GM18502 (cell line): ENCODE measurements around the gene CCDC181.

Source experiments
- ATAC-seq: cut with Tn5 transposase; IDR thresholded peaks from one replicate; pipeline ENCODE4 v1.9.1; 2021; ENCODE audit warnings: mild to moderate bottlenecking; ENCODE audit not compliant: unreplicated experiment, poor library complexity

Gene CCDC181

DNA sequence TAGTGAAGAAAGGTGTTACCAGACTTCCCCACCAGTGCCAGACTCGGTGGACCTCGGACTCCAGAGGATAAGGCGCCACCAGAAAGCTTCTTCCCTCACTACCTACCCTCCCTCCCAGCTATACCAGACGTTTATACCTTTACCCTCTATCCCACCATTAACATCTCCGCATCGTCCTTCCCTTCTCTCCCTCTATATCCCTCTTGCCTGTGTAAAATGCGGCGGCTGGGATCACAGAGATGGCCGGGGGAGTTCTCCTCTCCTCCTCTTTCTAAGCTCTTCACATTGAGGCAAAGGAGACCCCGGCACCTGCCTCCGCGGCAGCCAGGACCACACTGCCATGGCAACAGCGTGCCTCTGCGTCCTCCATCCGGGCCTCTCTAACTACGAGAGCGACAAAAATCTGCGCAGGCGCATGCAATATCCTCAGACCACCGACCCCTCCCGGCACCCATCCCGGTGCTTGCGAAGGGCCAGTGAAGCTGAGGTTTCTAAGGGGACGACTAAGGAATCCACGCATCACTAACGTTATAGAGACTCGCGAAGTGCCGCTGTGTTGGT, at the start of gene CCDC181:
Gene CCDC181 (minus strand): TSS at position 394 of the 561 bp plus-strand sequence. CDS start 2,547 bp downstream, outside the sequence.
- ATAC-seq, result peak; percentile 98

DNA sequence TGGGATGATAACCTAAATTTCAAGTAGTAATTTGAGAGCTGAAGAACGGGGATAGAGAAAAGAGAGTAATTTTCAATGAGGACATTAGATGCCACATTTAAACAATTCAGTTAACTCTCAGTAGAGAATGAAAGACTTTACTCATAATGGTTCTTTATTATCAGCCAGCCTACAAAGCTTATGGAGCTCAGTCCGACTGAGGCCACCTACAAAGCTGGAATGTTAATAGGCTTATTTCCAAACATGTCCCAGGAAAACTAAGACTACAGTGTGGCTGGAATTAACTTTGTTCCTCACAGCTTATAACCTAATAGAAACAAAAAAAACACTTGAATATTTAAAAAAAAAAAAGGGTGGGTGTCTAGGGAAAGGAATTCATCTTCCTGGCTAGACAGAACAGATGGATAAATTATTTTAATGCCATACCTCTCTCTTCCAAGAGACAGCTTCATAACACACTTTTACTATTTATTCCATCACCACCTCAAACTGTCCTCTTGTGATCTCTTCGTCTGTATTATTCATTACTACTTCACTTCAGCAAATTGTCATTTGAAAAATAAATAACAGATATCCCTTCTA, 48.6 kb upstream of the CCDC181 start:
- ATAC-seq, result no peak

DNA sequence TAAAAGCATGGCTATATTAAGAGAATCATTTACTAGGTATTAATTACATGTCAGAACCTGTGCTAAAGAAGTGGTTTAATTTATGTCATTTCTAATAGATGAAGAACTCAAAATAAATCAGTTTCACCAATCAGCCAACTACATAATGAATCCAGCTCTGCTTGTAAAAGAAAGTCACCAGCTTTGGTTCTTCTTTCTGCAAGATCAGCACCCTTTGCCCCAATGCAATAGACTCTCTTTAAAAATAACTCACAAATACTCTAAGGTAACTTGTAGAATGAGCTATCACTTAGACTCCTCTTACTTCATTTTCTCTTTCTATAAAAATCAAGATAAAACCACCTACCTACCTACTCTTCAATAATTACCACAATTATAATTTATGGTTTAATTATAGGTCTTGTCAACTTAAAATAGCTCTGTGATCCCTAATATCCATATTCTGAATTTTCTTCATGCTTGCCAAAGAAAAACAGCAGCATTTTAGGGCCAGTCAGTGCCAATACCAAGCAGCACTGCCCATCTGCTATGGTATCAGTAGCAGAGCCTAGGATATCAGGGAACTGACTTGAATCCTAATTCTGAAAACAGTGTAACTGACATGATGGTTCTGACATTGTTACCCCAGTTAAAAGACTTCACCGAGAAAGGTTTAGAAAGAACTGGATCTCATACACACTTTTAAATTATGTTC, 47.2 kb upstream of the CCDC181 start:
- no peak for ATAC-seq

DNA sequence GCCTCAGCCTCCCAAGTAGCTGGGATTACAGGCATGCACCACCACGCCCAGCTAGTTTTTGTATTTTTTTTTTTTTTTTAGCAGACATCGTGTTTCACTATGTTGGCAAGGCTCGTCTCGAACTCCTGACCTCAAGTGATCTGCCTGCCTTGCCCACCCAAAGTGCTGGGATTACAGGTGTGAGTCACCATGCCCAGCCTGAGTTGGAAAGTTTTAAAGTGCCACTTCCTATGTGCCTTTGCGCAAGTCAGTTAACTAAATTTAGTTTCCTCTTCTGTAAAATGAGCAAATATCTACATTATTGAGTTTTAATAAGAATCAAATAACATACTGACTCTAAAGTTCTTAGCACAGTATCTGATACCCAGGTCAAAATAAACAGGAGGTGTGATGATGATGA, 46.1 kb upstream of the CCDC181 start:
- ATAC-seq, result no peak

DNA sequence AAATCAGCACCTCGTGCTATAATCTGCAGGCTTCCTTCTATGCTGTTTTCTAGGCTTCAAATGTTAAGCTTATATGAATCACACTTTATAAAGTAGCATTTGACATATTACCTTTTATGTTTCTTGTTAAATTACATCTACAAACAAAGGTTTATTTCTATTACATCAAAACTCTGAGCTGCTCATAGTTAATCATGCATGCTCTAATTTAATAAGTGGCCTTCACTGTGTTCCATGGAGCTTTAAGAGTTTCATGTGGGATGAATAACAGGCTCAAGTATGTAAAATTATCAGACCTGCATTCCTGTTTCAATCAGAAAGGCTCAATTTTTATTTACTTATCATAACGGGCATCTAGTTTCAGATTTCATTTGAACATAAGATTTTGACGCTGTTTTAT, 45.5 kb upstream of the CCDC181 start:
- no peak for ATAC-seq

DNA sequence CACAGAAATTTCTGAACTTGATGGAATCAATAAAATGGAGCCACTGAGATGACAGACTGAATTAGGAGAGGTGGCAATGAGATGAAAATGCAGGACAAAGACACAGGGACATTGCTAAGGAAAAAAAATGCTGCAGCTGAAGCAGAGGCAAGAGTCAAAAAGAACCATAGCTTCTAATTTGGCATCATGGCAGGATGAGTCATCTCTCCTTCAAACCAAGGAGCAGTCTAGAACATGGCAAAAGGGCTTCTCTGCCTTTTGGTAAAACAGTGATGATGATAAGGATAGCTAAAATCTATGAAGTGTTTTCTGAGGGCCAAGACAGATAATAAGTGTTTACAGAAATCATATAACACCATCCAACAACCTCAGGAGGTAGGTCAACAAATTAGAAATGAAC, 41.7 kb upstream of the CCDC181 start:
- no peak for ATAC-seq

DNA sequence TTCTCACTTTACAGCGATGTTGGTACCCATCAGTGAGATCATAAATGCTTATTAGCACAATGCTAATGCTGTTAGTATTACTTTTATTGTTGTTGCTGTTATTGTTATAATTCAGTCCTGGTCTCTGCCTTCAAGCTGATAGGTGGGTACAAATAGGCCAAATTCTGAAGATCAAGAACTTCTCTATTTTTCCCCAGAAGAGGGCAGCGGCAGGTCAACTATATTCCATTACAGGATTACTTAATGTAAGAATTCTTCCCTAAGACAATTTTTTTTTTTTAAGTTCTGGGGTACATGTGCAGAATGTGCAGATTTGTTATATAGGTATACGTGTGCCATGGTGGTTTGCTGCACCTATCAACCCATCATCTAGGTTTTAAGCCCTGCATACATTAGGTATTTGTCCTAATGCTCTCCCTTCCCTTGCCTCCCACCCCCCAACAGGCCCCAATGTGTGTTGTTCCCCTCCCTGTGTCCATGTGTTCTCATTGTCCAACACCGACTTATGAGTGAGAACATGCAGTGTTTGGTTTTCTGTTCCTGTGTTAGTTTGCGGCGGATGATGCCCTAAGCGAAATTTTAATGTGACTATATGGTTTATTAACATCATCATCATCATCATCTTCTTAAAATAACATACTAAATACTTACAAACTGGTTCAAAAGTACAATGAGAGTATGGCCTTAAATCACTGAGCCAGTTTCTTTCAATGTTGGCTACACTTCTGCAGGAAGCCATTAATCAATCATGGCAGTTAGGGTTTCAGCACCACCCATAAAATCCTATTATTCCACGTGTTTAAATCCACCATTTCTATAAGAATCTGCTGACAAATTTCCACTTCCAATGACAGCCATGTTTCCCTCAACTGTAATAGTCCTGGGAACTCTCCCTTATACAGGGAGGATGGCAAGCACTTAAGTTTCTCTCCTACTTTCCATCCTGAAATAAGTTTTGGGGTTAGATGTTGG, 39.3 kb upstream of the CCDC181 start:
- ATAC-seq, result no peak

DNA sequence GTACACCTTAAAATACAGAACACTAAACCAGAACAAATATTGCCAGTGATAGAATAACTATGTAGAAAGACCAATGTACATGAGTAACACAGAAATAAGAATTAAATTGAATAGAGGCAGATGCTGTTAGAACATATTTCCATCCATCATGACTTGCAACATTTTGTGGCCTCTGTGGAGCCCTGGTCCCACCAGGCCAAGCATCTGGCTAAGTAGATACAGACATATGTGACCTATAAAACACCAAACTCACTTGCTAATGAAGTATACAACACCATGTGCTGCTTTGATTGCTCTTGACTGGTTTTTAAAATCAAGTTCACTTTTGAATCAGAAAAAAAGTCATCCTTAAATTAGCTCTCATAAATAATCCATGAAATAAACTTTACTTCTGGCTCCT, 38.0 kb upstream of the CCDC181 start:
- no peak for ATAC-seq

DNA sequence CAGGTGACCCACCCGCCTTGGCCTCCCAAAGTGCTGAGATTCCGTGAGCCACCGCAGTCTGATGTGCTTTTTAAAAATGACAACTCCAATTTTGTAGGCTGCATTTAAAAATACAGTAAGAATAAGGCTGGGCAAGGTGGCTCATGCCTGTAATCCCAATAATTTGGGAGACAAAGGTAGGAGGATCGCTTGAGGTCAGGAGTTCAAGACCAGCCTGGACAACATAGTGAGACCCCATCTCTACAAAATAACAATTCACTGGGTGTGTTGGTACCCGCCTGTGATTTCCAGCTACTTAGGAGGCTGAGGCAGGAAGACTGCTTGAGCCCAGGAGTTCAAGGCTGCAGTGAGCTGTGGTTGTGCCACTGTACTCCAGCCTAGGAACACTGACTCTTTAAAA, 35.1 kb upstream of the CCDC181 start:
- ATAC-seq, result no peak

DNA sequence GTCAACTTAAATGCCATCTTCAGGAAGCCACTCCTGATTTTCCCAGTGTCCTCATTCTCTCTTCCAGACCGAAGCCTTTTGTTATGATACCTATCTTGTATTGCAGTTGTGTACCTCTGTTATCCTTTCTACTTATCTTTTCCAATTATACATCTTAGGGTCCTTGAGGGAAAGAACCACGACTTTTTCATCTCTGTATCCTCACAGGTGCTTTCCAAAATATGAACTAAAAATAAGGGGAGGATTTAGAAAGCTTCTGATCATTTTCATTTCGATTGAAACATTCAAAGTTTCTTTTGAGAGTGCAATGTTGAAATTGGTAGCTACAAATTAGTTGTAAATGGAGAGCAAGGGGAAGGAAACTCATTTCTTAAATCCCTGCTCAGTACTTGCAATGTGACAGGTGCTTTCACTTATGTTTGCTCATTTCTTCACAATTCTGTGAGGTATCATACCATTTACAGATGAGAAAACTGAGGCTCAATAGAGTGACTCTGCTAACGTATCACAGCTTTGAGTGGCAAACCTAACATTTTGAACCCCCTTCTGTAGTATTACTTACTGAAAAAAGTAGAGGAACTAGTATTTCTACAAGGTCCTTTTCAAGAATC, 34.2 kb upstream of the CCDC181 start:
- no peak for ATAC-seq

DNA sequence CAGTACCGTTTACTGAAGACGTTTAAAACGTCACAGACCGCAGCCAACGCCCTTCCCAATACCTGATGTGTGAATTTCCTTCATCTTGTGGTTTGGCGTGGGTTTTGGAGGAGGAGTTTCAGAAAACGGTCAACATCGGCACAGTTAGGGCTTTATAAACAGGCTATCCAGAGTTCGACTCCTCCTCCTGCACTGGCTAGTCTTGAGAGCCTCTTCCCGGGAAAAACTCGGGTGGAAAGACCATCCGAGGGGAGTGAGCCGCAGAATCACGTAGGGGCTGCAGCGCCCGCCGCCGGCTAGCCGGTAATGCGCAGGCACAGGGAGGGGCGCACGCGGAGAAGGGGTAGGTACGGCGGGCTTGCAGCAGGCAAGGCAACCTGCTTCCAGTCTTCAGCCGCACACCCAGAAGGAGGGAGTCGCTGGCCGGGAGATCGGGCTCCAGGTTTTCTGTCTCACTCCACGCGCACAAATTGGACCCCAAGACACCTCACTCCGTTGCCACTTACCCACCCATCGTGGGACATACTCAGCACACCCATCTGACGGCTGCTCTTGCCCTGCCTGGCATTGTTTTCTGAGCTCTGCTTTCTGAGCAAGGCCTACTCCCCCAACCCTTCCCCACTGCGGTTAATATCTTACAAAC, 33.0 kb upstream of the CCDC181 start:
- no peak for ATAC-seq

DNA sequence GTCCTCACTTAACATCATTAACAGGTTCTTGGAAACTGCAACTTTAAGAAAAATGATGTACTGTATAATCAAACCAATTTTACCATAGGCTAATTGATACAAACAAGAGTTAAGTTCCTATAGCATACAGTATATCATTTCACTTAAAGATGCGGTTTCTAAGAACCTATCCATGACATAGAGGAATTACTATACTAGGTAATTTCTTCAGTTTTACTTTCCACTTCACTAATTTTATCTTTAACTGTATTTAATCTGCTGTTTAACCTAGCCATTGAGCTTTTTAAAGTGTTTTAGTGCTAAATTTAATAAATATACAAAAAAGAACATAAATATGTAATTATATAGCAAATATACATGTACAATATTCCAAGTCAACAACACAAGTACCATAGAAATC, 30.2 kb upstream of the CCDC181 start:
- no peak for ATAC-seq

DNA sequence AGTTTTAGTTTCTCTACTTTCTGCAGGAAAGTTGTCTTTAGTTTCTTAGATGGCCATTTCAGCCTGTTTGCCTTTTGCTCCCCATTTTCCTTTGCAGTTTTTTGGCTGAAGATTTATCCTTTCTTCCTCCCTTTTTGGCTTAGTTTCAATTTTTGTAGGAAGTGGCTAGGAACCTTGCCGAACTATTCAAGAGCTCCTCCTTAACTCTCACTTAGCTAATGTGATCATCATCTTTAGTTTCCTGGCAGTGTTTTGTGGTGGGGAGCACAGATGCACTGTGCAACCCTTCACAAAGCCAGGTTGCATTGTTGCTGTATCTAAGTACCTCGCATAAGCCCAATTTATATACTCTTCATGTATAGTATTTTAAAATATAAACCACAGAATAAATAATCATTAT, 28.8 kb upstream of the CCDC181 start:
- no peak for ATAC-seq

DNA sequence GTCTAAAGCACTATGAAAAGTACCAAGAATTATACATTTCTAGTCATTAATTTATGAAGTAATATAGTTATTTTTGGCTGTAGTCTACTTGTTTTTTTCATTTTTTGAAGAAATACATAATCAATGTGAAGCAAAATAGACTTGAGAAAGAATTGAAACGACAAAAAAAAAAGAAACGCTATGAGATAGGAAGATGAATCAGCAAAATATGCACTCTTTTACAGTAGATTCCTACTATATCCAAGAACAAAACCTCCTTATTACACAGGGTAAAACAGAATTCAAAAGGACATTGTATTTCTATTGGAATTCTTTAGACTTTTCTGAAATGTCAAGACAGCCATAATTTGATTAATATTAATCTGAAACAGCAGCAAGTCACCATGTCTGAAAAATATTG, 25.6 kb upstream of the CCDC181 start:
- ATAC-seq, result no peak

DNA sequence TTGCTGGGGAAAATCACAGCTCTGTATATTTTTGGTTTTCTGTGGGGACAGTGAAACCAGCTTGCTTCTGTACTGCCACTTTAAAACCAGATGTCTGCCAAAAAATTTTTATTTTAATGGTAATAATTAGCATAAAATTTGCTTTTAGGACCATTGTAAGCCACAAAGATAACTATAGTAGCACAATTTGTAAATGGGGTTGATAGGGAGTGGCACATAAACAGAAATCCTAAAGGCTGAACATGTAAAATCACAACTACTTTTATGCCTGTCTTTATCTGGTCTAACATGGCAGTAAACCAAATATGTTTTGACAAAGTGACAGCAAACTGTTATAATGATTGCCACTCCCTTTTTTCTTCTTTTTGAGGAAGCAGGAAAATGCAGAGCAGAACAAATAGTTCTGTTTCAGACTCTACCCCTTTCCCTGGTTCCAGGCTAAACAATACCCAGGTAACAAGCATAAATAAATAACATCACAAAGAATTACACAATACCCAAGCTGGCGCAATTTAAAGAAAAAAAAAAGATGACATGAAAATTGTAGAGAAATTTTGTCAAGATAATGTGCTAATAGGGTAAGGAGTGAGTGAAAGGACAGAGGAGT, 24.0 kb upstream of the CCDC181 start:
- no peak for ATAC-seq

DNA sequence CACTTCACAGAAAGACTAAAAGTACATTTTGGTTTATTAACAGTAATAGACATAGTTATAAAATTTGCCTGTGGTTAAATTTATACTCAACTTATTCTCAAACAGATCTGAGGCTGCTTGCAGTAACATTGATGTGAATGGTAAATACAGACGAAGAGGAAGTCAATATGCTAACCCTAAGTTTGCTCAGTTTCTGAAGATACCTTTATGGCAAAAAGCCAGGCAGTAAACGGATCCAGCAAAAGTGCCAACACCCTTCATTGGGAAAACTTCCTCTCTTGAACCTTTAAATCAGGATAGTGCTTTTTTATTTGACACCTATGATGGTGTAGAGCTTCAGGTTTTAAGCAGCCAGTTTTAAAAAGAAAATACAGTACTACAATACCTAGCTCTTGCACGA, 16.6 kb upstream of the CCDC181 start:
- ATAC-seq, result no peak

DNA sequence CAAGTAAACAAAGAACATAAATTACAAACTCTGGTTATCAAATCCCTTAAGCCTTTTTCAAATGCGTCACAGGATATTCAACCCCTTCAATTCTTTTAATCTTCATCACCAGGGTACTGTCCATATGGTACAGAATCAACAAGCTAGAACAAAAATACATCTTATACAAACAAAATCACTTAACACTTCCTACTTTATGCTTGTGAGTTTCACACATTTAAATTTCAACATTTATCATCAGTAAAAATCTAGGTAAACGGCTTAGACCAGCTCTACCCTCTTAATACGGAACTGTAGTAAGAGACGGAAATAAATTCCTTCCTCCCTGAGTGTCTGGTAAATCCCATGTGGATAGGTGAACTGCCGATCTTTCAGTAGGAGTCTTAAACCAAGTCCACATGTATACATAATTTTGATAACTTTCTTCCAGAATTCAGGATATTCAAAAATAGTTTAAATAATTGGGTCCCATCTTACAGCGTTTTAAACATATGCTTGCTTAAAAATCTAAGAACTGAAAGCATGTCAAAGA, 1.0 kb downstream of the CCDC181 start:
- ATAC-seq, result no peak

DNA sequence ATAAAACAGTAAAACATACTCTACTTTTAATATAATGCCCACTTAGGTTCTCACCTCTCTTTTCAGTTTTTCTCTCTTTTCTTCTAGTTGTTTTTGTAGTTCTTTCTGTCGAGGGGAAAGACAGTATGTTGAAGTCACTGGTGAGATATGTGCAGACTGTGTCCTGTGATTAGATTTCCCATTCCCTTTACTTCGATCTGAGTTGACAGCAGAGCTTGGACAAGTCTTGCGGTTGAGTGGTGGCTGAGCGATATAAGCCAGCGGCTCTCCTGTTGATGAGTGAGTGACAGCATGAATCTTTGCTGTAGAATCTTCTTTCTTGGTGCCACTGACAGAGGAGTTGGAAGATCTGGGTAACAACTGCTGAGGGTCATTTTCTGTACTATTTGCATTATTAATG, 6.0 kb downstream of the CCDC181 start:
- no peak for ATAC-seq

DNA sequence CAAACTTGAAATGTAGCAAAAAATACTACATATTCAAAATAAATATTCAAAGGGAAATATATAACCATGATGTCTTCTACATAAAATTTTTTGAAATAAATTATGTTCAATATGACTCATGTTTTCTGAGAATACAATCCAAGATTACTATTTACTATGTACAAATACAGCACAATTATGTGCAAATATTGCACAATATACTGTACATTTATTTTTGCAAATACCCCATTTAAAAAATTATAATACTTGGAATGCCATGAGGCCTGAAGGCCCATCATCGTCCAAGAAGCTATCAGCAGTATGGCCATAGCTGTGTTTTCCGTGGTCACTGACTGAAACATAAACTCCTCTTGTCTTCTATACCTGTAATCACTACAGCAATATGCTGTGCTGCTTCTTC, 12.3 kb downstream of the CCDC181 start:
- ATAC-seq, result no peak
